LNCaP clone FGC (cell line): ENCODE measurements around the gene RANBP3.
"Not testable (repeated sequence)": the region's sequence is repeated elsewhere in the genome, so short reads cannot be mapped to it uniquely, and the experiment has no call there.

Source experiments
- DNase-seq: peaks from one replicate; pipeline ENCODE4 v3.0.0-alpha.2; 2011; ENCODE audit warnings: low read depth
- H3K4me3 ChIP-seq: 2 replicates; pipeline ENCODE4 v1.5.1; 2011; ENCODE audit warnings: mild to moderate bottlenecking, low read depth, low read length, control low read depth
- TF ChIP-seq, protein P1 (sequence below): IDR thresholded peaks from 2 replicates; pipeline ENCODE4 v1.5.1; 2012; ENCODE audit warnings: mild to moderate bottlenecking; ENCODE audit not compliant: control insufficient read depth, insufficient read depth; ENCODE audit errors: extremely low read depth

Gene RANBP3

DNA sequence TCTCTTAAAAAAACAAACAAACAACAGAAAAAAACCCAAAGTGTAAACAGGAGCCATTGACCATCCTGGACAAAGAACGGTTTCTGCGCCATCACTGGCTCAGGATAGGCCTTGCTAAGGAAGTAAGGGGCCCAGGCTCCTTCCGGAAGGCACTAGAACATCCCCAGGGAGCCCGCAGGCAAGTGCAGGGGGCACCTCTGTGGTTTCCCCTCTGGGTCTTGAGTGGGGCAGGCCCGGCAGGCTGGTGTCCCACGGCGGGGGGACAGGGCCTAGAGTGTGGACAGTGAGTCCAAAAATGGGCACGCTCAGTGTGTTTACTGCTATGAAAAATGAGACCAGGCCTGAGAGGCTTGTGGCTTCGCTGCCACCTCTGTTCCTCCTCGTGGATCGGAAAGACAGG is 14.8 kb upstream of the RANBP3 start:
- no peak overlapping the region for H3K4me3 ChIP-seq
- TF ChIP-seq, protein P1, sequence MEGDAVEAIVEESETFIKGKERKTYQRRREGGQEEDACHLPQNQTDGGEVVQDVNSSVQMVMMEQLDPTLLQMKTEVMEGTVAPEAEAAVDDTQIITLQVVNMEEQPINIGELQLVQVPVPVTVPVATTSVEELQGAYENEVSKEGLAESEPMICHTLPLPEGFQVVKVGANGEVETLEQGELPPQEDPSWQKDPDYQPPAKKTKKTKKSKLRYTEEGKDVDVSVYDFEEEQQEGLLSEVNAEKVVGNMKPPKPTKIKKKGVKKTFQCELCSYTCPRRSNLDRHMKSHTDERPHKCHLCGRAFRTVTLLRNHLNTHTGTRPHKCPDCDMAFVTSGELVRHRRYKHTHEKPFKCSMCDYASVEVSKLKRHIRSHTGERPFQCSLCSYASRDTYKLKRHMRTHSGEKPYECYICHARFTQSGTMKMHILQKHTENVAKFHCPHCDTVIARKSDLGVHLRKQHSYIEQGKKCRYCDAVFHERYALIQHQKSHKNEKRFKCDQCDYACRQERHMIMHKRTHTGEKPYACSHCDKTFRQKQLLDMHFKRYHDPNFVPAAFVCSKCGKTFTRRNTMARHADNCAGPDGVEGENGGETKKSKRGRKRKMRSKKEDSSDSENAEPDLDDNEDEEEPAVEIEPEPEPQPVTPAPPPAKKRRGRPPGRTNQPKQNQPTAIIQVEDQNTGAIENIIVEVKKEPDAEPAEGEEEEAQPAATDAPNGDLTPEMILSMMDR, result no peak
- no peak for DNase-seq

DNA sequence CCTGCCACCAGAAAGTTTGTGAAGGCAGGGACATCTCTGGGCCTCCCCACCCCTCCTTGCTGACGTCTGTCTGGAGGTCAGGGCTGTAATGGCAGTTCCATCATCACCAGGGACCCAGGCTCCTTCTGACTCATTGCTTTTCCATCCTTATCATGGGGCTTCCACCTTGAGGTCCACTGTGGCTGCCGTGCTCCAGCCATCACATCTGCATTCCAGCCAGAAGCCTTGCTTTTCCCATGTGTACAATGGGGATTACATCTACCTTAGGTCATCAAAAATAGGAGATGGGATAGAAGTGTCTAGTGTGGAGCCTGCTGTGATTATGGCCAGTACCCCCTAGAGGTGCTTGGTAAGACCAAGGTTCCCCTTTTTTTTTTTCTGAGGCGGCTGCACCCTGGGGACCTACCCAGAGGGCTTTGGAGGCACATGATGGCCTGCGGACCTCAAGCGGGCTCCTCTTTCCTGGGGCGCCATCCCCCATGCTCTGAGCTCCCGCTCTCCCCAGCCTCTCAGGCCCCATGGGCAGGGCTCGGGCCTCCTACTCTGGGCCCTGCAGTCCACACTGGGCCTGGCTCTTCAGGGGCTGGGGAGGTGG is 13.4 kb upstream of the RANBP3 start:
- TF ChIP-seq, protein P1, result no peak
- H3K4me3 ChIP-seq, result no peak overlapping the region
- DNase-seq, result no peak

DNA sequence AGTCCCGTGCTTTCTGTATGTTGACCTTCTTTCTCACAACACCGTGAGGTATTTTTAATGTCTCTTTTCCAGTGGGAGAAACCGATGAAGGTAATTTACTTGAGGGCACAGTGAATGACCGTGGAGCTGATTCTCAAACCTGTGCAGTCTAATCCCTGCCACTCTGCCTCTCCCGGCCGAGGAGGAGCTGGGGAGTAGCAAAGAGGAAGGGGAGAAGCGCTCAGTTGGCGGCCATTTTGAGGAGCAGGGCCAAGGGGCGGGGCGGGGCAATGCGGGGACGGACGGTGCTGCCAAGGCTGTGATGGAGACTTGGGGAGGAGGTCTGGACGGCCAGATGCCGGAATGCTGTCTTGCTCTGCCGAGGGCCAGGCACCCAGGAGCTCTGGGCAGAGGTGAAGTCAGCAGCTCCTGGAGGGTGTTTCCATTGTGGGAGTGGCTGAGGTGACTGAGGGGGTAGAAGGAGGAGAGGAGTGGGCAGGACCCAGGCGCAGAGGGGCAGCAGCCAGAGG is 12.4 kb upstream of the RANBP3 start:
- DNase-seq, result no peak
- no peak overlapping the region for H3K4me3 ChIP-seq
- TF ChIP-seq, protein P1, result no peak

DNA sequence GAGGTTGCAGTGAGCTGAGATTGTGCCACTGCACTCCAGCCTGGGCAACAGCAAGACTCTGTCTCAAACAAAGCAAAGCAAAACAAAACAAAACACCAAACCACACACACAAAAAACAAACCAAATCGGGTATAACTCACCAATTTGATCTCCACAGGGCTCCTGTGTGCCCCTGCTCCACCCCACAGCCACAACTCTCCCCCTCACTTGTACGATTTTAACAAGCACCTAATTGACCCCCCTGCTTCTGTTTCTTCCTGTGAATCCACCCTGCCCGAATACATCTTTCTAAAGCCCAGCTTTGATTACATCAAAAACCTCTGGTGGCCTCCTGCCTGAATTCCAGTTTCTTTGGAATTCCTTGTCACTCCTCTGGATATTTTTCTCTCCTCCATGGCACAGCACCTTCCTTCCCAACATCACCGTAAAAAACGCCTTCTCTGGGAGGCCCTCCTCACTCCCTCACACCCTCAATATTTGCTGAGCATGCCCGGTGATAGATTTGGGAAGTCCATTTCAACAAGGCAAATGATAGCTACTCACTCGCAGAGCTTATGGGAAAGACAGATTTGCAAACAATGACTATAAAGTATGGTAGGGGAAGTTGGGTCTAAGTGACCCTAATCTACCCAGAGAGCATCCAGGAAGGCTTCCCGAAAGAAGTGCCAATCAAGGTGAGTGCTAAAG is 11.6 kb upstream of the RANBP3 start:
- H3K4me3 ChIP-seq, result no peak overlapping the region
- DNase-seq, result no peak
- TF ChIP-seq, protein P1, result no peak

DNA sequence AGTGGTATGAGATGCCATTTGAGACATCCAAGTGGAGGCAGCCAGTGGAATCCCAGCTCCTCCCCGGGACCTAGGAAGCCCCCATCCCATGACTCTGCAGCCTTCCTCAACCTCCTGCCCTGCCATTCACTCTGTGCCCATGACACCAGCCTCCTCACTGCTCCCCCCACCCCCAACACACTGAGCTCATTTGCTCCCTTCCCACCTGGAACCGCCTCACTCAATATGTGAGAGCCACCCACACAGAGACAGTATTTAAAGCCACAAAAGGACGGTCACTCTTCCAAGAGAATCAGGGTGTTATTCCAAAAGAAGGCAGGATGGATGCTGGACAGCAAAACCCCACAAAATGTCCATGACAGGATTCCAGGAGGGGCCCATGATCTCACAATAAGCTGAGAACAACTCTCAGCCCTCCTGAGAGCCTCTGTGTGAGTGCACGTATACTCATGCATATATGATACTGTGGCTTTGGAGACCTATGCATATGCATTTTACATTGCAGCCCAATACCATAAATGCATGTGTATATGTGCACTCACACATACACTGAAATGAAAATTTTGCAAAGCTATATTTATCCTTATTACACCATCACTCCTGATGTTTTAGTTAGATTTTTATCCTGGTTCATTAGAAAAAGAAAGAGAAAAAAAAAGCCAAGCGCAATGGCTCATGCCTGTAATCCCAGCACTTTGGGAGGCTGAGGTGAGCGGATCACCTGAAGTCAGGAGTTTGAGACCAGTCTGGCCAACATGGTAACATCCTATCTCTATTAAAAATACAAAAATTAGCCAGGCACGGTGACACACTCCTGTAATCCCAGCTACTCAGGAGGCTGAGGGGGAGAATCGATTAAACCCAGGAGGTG is 10.8 kb upstream of the RANBP3 start:
- DNase-seq, result no peak
- TF ChIP-seq, protein P1, result no peak
- H3K4me3 ChIP-seq, result no peak overlapping the region

DNA sequence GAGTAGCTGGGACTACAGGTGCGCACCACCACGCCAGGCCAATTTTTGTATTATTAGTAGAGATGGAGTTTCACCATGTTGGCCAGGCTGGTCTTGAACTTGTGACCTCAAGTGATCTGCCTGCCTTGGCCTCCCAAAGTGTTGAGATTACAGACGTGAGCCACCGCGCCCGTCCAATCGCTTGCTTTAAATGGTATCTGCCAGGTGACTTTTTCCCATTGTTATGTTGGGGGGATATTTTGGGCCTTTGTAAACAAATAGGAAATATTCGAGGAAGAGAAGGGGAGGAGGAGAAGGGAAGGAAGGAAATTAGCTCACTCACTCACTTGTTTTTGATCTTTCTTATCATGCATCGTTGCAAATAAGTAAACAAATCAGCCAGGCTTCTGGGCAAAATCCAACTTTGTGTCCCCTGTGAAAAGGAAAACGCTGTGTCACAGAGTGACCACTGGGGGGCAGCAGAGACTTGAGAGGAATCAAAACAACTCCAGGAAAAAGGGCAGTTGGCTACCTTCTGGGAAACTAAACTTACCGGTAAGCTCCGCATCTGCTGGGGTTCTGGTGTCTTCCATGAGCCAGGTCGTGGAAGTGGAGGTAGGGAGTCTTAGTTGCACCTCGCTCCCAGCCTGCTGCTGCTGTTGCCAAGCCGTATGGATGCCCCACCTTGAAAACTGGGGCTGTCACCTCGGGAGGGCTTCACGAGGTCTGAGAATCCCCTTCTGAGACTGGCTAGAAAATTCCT is 9.3 kb upstream of the RANBP3 start:
- TF ChIP-seq, protein P1, result peak; percentile 86
- DNase-seq, result peak; percentile 86
- H3K4me3 ChIP-seq, result no peak overlapping the region

DNA sequence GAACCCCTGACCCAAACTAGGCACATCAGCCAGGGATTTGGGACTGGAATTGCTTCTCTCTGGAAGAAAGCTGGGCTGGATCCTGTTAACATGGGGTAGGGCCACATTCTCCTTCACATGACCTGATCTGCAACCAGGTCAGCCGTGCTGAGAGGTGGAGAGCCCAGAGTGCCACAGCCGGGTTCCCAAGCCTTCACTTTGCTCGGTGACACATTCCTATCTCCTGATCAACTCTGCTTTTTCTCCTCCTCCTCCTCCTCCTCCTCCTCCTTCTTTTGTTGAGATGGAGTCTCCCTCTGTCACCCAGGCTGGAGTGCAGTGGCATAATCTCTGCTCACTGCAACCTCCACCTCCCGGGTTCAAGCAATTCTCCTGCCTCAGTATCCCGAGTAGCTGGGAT is 7.9 kb upstream of the RANBP3 start:
- H3K4me3 ChIP-seq, result not testable (repeated sequence)

More for the DNA sequence above, 7.9 kb upstream of the RANBP3 start:
- not testable (repeated sequence) for DNase-seq
